Head of caudate nucleus (tissue), 42 donors: ENCODE results near the gene ADSS1.

Experiments
- DNase-seq, 42 donors: peaks; one replicate each; pipeline versions ENCODE4 v3.0.0 to v3.0.0-alpha.2; 2020 to 2021; ENCODE audit warnings: mixed read lengths in 7 of 42
- intact Hi-C: fragments of 100-400 bp; cut with DNase I; formaldehyde crosslinking; loops from one replicate; pipeline ENCODE4 v1.15.0; 2022

Gene ADSS1

GRCh38 chr14:104784218-104784568 lies 60.2 kb downstream of the ADSS1 start:
- intact Hi-C loops = no loop called here
- peak in 1 of 42 donors; percentile 1 for DNase-seq

- DNase-seq = peak in 9 of 42 donors; percentile 31 to 53 (median 49)
- intact Hi-C loops = no loop called here
Measured at GRCh38 chr14:104784846-104785707, 61.0 kb downstream of the ADSS1 start.

GRCh38 chr14:104785708-104786080 lies 61.7 kb downstream of the ADSS1 start:
- intact Hi-C loops = no loop called here
- peak in 1 of 42 donors; percentile 1 for DNase-seq

- intact Hi-C loops = no loop called here
- DNase-seq = no peak
Measured at GRCh38 chr14:104786091-104786586, 62.1 kb downstream of the ADSS1 start.

- DNase-seq = peak in 3 of 42 donors; percentile 38 to 58 (median 45)
- intact Hi-C loops = no loop called here
Measured at GRCh38 chr14:104786726-104787675, 63.0 kb downstream of the ADSS1 start.

GRCh38 chr14:104787736-104788135 lies 63.7 kb downstream of the ADSS1 start:
- no peak for DNase-seq
- intact Hi-C loops = no loop called here

GRCh38 chr14:104788161-104788818 lies 64.3 kb downstream of the ADSS1 start:
- no peak for DNase-seq
- intact Hi-C loops = no loop called here

GRCh38 chr14:104788873-104789663 lies 65.0 kb downstream of the ADSS1 start:
- no peak for DNase-seq
- intact Hi-C loops = no loop called here

- DNase-seq = no peak
- intact Hi-C loops = no loop called here
Measured at GRCh38 chr14:104789752-104790743, 66.0 kb downstream of the ADSS1 start.

GRCh38 chr14:104791425-104791824 lies 67.4 kb downstream of the ADSS1 start:
- intact Hi-C loops = no loop called here

GRCh38 chr14:104792101-104792884 lies 68.3 kb downstream of the ADSS1 start:
- intact Hi-C loops = no loop called here
- peak in 1 of 42 donors; percentile 50 for DNase-seq

More at GRCh38 chr14:104791425-104791824, 67.4 kb downstream of the ADSS1 start:
- no peak for DNase-seq

- DNase-seq = no peak
- intact Hi-C loops = no loop called here
Measured at GRCh38 chr14:104792945-104793702, 69.1 kb downstream of the ADSS1 start.

GRCh38 chr14:104793703-104793959 lies 69.6 kb downstream of the ADSS1 start:
- intact Hi-C loops = no loop called here
- no peak for DNase-seq

- DNase-seq = no peak
Measured at GRCh38 chr14:104794099-104794498, 70.1 kb downstream of the ADSS1 start.

GRCh38 chr14:104794631-104794992 lies 70.6 kb downstream of the ADSS1 start:
- intact Hi-C loops = no loop called here
- peak in 7 of 42 donors; percentile 18 to 49 (median 33) for DNase-seq

More at GRCh38 chr14:104794099-104794498, 70.1 kb downstream of the ADSS1 start:
- intact Hi-C loops = no loop called here
